NOMO-1 treated with DMSO at 0.1 percent for 48 hours (cell line): Measurements from ENCODE around the gene MATCAP1.

Experiments
- DNase-seq: peaks from one replicate; lab custom pipeline; 2025; ENCODE audit not compliant: unreplicated experiment; lab: John Stamatoyannopoulos, UW

The MATCAP1 gene

DNA sequence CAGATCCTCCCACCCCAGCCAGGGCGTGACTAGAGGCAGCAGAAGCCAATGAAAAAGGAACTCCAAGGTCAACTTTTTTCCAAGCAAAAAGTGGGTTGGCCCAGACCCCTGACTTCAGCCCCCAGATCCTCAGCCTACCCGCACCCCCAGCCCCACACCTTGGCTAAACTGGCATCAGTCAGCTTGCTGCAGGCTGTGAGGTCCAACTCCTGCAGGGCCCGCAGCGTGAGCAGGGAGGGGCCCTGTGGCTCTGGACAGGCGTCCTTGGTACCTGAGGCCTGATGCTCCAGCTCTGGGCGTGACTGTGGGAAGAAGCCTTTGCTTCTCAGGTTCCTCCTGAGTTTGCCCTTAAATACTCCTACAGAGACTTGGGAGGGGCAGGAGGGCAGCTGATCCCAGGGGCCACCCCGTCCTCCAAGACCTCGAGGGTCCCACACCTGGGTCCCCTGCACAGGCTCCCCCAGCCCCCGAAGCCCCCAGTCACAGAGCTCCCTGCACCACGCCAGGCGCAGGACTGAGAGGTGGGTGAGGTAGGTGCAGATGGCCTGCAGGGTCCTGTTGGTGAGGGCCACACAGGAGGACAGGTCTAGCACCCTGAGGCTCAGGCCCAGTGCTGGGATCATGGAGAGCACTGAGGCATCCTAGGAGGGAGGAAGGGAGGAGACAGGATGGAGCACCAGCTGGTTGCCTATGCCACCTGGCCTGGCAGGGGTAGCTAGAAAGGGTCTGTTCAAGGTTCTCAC is 24.6 kb upstream of the MATCAP1 start:
- no peak for DNase-seq

DNA sequence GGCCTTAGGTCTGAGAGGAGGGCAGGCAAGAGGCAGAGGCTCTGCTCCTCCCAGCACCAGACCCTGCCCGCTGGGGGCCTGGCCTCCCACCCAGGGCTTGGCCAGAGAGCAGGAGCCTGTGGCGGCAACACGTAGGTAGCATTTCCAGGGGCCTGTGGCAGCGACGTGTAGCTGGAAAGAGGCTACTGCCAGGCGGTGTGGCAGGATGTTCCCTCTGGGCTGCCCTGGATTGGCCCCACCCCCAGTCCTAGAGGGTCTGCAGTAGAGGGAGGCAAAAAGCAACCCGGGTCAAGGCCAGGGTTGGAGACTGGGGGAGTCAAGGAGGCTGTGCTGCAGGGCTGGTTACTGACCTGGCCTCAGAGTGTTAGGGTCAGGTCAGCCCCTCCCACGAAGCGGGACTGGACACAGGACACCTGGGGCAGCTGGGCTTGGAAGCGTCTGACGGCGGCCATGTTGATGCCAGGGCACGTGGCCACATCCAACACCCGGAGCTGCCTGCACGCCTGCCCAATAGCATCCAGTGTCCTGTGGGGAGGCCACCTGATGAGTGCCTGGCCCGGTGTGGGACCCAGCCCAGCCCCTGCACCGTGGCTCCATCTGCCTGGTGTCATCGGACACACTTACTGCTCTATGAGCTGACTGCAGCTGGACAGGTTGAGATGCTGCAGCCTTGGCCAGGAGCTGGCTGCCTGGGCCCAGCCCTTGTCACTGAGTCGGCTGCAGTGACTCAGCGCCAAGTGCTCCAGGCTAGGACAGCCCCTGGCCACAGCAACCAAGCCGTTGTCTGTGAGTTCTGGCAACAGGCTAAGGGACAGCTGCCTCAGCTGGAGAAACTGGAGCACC is 23.7 kb upstream of the MATCAP1 start:
- no peak for DNase-seq

DNA sequence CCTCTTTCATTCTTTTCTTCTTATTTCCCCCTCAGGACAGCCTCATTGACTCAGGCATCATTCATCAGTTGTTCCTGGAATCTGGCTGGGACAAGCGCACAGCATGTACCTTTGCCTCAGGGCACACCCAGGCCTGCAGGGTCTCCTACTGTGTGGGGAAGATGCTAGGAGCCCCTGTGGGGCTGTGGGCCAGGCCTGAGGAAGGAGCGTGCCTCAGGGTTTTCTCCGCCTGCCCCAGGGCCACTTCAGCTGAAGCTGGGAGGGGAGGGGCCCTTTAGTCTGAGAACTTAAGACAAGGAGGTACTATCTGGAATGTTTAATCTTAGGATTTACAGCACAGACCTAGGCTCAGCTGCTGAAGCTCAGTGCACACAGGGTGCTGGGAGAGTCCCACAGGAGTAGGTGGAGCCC is 23.1 kb upstream of the MATCAP1 start:
- no peak for DNase-seq

DNA sequence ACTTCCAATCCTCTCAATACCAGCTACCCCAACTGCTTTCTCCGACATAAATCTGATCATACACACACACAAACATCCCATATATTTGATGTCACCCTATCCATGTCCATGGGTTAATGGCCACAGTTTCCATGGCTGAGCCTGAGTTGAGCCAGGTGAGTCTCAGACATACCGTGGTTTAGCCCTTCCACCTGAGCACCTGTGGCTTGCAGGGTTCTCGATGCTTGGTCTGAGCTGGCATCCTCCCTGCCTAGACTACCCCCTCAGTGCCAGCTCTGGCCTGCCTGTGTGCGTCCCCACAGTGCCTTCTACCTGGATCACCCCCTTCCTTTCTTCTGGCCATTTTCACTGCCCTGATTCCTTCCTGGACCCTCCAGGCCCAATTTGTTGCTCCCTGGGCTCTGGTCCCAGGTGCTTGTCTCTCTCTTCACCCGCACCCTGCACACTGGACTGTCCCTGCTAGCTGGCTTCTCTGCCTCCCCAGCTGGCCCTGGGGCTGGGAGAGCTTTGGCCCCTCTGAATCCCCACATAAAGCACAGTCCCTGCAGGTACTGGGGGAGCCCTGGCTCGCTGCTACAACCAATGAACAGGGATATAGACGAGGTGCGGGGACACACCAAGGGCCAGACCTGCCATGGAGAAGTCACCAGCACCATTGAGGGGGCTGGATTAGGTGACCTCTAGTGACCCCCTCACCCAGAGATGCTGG is 22.5 kb upstream of the MATCAP1 start:
- no peak for DNase-seq

DNA sequence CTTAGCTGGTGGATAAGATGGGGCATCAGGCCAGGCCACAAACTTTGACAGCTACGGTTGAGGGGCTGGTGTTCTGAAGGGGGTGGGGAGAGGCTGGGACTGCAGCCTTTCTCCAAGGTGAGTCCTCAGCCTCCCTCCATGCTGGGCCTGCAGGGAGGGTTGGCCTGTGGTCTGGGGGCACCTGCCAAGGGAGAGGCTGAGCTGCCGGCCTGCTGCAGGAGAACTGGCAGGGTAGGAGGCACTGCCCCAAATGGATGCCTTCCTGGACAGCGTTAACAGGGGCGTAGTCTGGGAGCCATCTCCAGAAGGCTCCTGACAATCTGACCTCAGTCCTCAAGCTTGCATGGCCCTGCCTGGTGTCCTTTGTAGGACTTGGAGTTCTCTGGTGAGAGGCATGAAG is 20.3 kb upstream of the MATCAP1 start:
- DNase-seq, result no peak

DNA sequence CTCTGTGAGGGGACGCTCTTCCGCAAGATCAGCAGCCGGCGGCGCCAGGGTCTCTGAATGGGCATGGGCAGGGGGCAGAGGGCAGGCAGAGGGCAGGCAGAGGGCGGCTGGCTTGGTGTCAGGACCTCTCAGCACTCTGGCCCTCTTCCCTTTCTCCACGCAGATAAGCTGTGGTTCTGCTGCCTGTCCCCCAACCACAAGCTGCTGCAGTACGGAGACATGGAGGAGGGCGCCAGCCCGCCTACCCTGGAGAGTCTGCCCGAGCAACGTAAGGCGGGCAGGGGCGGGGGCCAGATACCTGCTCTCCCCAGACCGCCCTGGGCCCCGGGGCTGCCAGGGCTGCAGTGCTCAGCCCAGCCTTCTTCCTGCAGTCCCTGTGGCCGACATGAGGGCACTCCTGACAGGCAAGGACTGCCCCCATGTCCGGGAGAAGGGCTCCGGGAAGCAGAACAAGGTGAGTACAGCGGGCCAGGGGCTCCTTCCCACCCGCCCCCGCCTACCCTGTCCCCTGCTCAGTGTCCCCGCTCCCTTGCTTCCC is 19.3 kb upstream of the MATCAP1 start:
- DNase-seq, result no peak

DNA sequence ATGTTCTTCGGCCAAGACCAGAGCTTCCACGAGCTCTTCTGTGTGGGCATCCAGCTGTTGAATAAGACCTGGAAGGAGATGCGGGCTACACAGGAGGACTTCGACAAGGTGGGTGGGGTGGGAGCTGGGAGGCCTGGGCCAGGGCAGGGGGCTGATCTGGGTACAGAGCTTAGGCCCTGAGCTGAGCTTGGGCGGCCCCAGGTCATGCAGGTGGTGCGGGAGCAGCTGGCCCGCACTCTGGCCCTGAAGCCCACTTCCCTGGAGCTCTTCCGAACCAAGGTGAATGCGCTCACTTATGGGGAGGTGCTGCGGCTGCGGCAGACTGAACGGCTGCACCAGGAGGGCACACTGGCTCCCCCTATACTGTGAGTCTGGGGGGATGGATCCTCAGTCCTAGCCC is 18.7 kb upstream of the MATCAP1 start:
- no peak for DNase-seq

DNA sequence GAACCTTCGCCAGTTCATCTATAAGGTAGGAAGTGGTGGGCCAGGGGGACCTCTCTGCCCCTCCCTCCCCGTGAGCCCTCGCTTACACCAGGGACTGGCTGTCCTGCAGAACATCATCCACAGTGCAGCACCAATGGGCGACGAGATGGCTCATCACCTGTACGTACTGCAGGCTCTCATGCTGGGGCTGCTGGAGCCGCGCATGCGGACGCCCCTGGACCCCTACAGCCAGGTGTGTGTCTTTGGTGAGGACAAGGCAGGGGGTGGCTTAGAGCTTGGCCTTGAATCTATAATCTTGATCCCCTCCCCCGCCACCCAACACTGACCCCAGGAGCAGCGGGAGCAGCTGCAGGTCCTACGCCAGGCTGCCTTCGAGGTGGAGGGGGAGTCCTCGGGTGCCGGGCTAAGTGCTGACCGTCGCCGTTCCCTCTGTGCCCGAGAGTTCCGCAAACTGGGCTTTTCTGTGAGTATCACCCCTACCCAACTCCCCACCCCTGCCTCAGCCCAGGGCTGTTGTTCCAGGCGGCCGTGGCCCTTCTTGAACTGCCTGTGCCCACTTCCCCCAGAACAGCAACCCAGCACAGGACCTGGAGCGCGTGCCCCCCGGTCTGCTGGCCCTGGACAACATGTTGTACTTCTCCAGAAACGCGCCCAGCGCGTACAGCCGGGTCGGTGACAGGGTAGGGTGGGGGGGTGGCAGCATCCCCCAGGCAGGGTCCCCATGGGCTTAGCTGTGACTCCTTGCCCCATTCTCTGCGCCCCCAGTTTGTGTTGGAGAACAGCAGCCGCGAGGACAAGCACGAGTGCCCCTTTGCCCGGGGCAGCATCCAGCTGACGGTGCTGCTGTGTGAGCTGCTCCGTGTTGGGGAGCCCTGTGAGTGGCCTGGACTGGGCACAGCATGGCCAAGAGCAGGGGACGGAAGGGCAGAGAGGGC is 17.9 kb upstream of the MATCAP1 start:
- no peak for DNase-seq

DNA sequence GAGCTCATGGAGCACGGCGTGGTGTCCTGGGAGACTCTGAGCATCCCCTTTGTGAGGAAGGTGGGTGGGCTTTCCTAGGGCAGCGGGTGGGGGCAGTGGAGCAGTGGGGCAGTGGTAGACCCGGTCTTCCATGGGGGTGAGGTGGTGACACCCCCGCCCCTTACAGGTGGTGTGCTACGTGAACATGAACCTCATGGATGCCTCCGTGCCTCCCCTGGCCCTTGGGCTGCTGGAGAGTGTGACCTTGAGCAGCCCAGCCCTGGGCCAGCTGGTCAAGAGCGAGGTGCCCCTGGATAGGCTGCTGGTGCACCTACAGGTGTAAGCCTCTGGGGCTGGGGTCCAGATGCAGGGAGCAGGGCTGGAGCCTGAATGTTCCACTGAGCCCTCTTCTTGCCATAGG is 16.7 kb upstream of the MATCAP1 start:
- no peak for DNase-seq

DNA sequence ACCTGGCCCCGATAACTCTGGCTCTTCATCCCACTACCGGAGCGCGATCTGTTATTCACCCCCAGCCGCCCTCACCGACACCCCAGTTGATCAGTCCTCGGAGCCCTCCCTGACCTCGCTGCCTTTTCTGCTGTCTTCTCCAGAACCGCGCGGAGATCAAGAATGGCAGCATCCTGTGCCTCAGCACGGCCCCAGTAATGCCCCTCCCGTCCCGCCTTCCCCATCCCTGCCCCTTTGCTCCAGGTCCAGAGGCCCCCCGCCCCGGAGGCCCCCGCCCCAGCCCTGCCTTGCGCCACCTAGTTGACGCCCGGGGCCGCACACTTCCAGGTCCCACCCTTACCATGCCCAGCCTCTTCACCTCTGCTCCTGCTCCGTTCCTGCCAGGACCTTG is 16.0 kb upstream of the MATCAP1 start:
- DNase-seq, result no peak

DNA sequence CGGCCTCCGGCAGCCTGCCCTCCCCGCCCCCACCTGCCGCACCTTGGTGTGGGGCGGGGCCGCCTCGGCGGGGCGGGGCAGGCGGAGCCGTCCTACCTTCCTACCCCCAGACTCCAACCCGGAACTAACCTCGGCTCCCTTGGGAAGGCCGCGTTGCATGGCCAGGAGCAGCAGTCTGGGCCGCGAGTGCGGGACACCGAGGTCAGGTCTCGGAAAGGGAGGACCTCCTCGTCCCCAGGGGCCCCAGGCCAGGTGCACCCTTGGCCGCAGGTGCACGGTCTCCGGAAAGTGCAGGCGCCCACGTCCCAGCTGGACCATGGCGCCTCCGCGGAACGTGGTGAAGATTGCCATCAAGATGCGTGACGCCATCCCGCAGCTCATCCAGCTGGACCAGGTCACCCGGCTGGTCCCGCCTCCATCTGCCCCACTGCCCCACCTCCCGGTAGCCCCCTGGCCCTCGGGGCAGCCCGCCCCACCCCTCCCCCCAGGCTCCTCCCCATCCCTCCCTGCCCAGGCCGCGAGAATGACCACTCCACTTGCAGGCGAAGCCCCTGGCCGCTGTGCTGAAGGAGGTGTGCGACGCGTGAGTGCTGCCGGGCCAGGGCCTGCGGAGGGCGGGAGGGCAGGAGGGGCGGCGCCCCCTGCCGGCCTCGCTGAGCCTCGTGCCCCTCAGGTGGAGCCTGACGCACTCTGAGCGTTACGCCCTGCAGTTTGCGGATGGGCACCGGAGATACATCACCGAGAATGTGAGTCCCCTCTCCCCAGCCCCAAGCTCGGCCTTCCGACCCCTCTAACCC is 15.4 kb upstream of the MATCAP1 start, which contains the start of gene ELMO3:
ELMO3 (plus strand) TSS at position 121 of the 797 bp plus-strand sequence; CDS start at position 317, 196 bp downstream.
- DNase-seq, result no peak

DNA sequence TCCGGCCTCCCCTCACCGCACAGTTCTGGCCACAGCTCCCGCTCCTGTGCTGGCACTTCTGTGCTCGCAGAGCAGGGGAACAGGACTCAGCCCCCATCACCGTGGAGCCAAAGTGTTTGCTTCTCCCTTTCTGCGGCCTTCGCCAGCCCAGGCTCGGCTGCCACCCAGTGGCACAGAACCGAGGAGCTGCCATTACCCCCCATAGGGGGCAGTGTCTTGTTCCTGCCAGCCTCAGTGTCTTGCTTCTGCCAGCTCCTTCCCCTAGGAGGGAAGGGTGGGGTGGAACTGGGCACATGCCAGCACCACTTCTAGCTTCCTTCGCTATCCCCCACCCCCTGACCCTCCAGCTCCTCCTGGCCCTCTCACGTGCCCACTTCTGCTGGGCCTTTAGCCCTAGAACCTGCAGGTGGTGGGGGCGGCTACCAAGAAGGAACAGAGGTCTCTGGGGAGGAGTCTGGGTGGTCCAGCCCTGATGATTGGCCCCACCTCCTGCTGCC is 14.5 kb upstream of the MATCAP1 start:
- no peak for DNase-seq

DNA sequence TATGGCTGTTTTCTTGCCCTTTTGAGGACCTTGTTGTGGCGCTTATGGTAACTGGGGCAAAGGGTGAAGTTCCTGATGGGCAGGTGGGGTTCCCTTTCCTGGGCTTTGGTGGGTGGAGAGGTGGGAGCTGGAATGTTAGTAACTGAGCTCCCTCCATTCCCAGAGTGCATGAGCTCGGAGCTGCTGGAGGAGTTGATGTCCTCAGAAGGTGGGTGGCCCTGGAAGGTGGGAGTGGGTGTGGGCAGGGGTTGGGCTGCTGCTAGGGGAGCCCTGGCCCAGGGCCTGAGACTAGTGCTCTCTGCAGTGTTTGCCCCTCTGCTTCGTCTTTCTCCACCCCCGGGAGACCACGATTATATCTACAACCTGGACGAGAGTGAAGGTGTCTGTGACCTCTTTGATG is 13.9 kb upstream of the MATCAP1 start:
- no peak for DNase-seq

DNA sequence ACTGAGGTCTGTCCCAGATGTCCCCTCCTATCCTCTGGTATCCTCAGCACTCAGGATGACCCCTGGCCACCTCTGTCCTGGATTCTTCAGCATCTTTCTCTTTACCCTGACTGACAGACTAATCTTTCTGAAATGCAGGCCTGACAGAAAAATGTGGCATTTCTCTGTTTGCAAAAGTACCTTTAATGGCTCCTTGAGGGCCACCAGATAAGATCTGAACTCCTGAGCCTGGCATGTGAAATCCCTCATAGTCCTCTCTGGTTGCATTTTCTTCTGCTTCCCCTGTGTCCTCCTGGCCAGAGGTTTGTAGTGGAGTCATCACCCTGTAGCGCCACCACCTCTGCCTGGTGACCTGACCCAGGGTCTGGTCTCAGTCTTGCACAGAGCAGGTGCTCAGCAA is 13.1 kb upstream of the MATCAP1 start:
- no peak for DNase-seq

DNA sequence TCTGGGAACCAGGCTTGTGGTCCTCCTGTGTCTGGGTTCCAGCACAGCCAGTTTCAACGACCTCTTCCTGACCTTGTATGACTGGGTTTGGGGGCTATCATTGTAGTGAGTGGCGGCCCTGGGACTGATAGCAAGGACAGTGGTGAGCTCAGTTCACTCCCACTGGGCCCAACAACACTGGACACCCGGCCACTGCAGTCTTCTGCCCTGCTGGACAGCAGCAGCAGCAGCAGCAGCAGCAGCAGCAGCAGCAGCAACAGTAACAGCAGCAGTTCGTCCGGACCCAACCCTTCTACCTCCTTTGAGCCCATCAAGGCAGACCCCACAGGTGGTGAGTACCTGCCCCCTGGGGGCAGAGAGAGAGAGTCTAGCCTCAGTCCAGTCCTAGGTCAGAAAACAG is 11.9 kb upstream of the MATCAP1 start:
- no peak for DNase-seq

DNA sequence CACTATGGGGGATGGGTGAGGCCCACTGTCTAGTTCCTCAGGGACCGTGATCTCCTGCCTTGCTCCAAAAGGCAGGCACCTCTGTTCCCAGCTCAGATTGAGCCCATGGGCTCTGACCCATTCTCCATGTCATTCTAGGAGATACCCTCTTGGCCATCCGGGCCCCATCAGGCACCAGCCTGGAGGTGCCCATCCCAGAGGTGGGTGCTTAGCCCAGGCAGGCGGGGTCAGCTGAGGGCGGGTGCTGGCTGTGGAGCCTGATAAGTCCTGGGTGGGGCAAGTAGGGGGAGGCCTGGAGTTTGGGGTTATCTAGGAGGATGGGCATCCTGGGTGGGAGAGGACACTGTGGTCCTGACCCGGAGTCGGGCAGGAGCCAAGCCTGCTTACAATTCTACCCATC is 10.5 kb upstream of the MATCAP1 start:
- no peak for DNase-seq

DNA sequence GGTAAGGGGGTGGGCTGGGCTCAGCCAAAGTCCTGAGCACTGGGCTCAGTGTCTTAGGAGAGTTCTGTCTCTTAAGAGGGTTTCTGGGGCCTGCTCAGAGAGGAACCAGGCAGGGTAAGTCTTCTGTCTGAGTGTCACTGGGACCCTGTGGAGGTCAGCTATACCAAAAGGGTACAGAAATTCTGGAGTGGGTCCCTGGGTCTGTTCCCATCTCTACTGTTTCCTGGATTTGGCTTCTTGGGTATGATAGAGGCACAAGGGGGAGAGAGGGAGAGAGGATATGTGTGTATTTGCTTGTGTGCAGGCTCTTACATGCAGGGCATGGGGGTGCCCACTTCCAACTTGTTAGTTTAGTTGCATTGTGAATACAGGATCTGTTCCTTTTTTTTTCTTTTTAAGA is 9.8 kb upstream of the MATCAP1 start:
- no peak for DNase-seq

DNA sequence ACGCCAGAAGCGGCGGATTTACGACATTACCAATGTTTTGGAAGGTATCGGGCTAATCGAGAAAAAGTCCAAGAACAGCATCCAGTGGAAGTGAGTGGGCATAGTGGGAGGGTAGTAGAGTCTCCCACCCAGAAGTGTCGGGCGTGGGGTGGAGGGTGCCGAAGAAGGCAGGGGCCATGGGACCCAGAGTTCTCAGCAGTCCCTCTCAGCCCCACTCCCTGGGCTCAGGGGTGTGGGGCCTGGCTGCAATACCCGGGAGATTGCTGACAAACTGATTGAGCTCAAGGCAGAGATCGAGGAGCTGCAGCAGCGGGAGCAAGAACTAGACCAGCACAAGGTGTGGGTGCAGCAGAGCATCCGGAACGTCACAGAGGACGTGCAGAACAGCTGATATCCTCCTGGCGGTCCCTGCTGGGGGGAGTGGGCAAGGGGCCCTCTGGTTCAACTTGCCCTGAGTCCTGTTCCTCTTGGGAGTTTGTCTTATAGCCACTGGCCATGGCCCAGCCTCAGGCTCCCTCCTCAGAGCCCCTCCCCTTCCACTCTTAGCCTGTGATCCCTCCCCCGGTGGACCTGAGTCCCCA is 9.1 kb upstream of the MATCAP1 start:
- no peak for DNase-seq
